GM18498 (cell line): ENCODE results near the gene TTBK1.

Experiments used
- ATAC-seq: cut with Tn5 transposase; IDR thresholded peaks from one replicate; pipeline ENCODE4 v1.9.1; 2021; ENCODE audit warnings: mild to moderate bottlenecking, moderate library complexity; ENCODE audit not compliant: unreplicated experiment

The TTBK1 gene

GRCh38 chr6:43254138-43254817, 11.0 kb downstream of the TTBK1 start:
- no peak for ATAC-seq

GRCh38 chr6:43254846-43255245, 11.6 kb downstream of the TTBK1 start:
- no peak for ATAC-seq

GRCh38 chr6:43255408-43256054, 12.2 kb downstream of the TTBK1 start:
- no peak for ATAC-seq

- ATAC-seq, result no peak
Measured at GRCh38 chr6:43256670-43257366, 13.5 kb downstream of the TTBK1 start.

- no peak for ATAC-seq
Measured at GRCh38 chr6:43257367-43258145, 14.3 kb downstream of the TTBK1 start.

- ATAC-seq, result no peak
Measured at GRCh38 chr6:43258180-43258579, 14.9 kb downstream of the TTBK1 start.

GRCh38 chr6:43258807-43259686, 15.8 kb downstream of the TTBK1 start:
- no peak for ATAC-seq

GRCh38 chr6:43260791-43261190, 17.5 kb downstream of the TTBK1 start:
- no peak for ATAC-seq

- no peak for ATAC-seq
Measured at GRCh38 chr6:43261198-43261597, 17.9 kb downstream of the TTBK1 start.

- no peak for ATAC-seq
Measured at GRCh38 chr6:43262000-43262779, 18.9 kb downstream of the TTBK1 start.

- no peak for ATAC-seq
Measured at GRCh38 chr6:43262780-43263313, 19.6 kb downstream of the TTBK1 start.

GRCh38 chr6:43263314-43264178, 20.3 kb downstream of the TTBK1 start:
- ATAC-seq, result no peak

- ATAC-seq, result no peak
Measured at GRCh38 chr6:43264599-43265145, 21.4 kb downstream of the TTBK1 start.

GRCh38 chr6:43265564-43265963, 22.3 kb downstream of the TTBK1 start:
- ATAC-seq, result no peak

- no peak for ATAC-seq
Measured at GRCh38 chr6:43267619-43268354, 24.5 kb downstream of the TTBK1 start.

- no peak for ATAC-seq
Measured at GRCh38 chr6:43268355-43268700, 25.0 kb downstream of the TTBK1 start.

GRCh38 chr6:43268782-43269272, 25.5 kb downstream of the TTBK1 start:
- no peak for ATAC-seq
